ENCODE results near the gene SMCR8. TPM values are rescaled to one million over a fixed set of nuclear protein-coding genes. Genes with fewer than 3 reads are reported as not detected.
"Not testable (repeated sequence)": the region's sequence is repeated elsewhere in the genome, so short reads cannot be mapped to it uniquely, and the experiment has no call there.

Gene SMCR8
- total RNA-seq, 2 donors from 2014 or later: 18.8 to 23.5 TPM

- DNase-seq (ENCODE audit: low spot score in 2 of 2) (no peak), ATAC-seq (no peak)
- Mint-ChIP-seq H3K9me3 (no peaks in the 10 kb centered on the region), H3K36me3 (no peaks in the 10 kb centered on the region), H3K27ac (no peak overlapping the region)
Measured at GRCh38 chr17:18371455-18371854, 56.4 kb downstream of the SMCR8 start.

- not testable (repeated sequence) for H3K9me3 Mint-ChIP-seq; H3K27ac Mint-ChIP-seq; DNase-seq (ENCODE audit: low spot score in 2 of 2); H3K36me3 Mint-ChIP-seq
- peak; percentile 54 to 63 for ATAC-seq
Measured at GRCh38 chr17:18373181-18373580, 58.1 kb downstream of the SMCR8 start.

DNA sequence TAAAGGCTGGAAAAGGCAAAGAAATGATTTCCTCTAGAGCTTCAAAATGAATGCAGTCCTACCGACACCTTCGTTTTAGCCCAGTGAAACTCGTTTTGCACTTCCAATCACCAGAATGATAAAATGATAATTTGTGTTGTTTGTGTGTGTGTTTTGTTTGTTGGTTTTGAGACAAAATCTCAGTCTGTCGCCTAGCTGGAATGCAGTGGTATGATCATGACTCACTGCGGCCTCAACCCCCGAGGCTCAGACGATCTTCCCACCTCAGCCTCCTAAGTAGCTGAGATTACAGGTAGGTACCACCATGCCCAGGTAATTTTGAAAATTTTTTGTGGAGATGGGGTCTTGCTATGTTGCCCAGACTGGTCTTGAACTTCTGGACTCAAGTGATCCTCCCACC is 59.1 kb downstream of the SMCR8 start:
- ATAC-seq (no peak), DNase-seq (ENCODE audit: low spot score in 2 of 2) (no peak)
- Mint-ChIP-seq H3K27ac (no peak overlapping the region), H3K36me3 (no peaks in the 10 kb centered on the region), H3K9me3 (no peaks in the 10 kb centered on the region)

Other genes with a start within 250 kb of the SMCR8 start
- 10 to 100 TPM; 41.3 to 49.2 TPM for gene DRG2, start 227.3 kb upstream of the SMCR8 start, total RNA-seq
- 1 to 10 TPM; 1.0 to 1.2 TPM for gene MYO15A, start 206.5 kb upstream of the SMCR8 start, total RNA-seq
- gene ALKBH5, start 131.5 kb upstream of the SMCR8 start, total RNA-seq: 100 to 1,000 TPM in 1 of 2 donors, 10 to 100 TPM in 1; 79.5 to 176 TPM
- 10 to 100 TPM; 14.5 to 15.0 TPM for gene LLGL1, start 89.7 kb upstream of the SMCR8 start, total RNA-seq
- gene FLII, start 56.6 kb upstream of the SMCR8 start, total RNA-seq: 100 to 1,000 TPM; 267 to 273 TPM
- 10 to 100 TPM in 1 of 2 donors, 1 to 10 TPM in 1; 7.4 to 15.5 TPM for gene MIEF2, start 54.6 kb upstream of the SMCR8 start, total RNA-seq
- 10 to 100 TPM; 78.3 to 97.4 TPM for gene TOP3A, start 299 bp upstream of the SMCR8 start, total RNA-seq
- gene SHMT1, start 48.3 kb downstream of the SMCR8 start, total RNA-seq: 10 to 100 TPM; 65.9 to 73.1 TPM
- gene EVPLL, start 62.5 kb downstream of the SMCR8 start, total RNA-seq: under 1 TPM in 1 of 2 donors, not detected in 1; 0.54 TPM
- gene LGALS9C, start 161.5 kb downstream of the SMCR8 start, total RNA-seq: not detected

Measured in activated naive CD4-positive, alpha-beta T cell treated with anti-CD3 and anti-CD28 coated beads, Interleukin-2, amount 50 U/mL, for 72 hours (primary cell).